ENCODE results near the gene ERGIC3. TPM values are rescaled to one million over a fixed set of nuclear protein-coding genes. Genes with fewer than 3 reads are reported as not detected.

Gene ERGIC3
- polyA plus RNA-seq, 3 donors = 144 to 189 (median 163) TPM

- 88 to 92% (median 88%) methylated on average over 12 of the region's 12 CpGs for WGBS, 3 donors
- H3K27ac ChIP-seq (ENCODE audit: low read depth, low read length) = no peak overlapping the region
These were observed 41.0 kb downstream of the ERGIC3 start for GRCh38 chr20:35582741-35583404.

- H3K27ac ChIP-seq (ENCODE audit: low read depth, low read length) = no peak overlapping the region
- WGBS, 3 donors = 90 to 94% (median 93%) methylated on average over 18 of the region's 18 CpGs
These were observed 42.0 kb downstream of the ERGIC3 start for GRCh38 chr20:35583636-35584560.

DNA sequence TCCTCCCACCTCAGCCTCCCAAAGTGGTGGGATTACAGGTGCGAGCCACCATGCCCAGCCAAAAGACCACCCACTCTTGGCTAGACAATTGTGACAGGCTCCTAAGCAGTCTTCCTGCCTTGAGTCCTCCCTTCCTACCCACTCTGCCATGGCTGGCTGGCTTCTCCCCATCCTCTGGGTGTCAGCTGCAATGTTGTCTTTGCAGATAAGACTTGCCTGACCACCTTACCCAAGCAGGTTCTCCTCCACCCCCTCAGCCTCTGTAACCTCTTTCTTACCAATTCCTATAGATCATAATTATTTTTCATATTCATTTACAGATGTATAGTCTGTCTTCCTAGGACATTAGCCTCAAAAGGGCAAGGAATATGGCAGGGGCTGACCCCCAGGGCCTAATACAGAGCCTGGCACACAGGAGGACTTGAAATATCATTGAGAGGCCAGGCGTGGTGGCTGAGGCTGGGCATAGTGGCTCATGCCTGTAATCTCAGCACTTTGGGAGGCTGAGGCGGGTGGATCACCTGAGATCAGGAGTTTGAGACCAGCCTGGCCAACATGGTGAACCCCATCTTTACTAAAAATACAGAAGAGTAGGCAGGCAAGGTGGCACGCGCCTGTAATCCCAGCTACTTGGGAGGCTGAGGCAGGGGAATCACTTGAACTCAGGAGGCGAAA lies 45.0 kb downstream of the ERGIC3 start:
- WGBS, 3 donors = 93 to 98% (median 93%) methylated on average over 6 of the region's 6 CpGs
- no peak overlapping the region for H3K27ac ChIP-seq (ENCODE audit: low read depth, low read length)

DNA sequence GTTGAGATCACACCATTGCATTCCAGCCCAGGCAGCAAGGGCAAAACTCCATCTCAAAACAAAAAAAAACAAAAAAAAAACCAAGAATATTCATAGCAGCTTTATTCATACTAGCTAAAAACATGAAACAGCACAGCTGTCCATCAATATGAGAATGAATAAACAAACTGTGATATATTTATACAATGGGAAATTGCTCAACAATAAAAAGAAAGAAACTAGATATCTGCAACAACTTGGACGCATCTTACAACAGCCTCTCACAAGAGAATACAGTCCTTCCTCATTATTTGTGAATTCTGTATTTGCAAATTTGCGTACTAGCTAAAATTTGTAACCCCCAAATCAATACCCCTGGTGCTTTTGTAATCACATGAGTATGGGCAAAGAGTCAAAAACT lies 45.6 kb downstream of the ERGIC3 start:
- WGBS, 3 donors = 63 to 75% (median 64%) methylated on average over 2 of the region's 2 CpGs
- H3K27ac ChIP-seq (ENCODE audit: low read depth, low read length) = no peak overlapping the region

DNA sequence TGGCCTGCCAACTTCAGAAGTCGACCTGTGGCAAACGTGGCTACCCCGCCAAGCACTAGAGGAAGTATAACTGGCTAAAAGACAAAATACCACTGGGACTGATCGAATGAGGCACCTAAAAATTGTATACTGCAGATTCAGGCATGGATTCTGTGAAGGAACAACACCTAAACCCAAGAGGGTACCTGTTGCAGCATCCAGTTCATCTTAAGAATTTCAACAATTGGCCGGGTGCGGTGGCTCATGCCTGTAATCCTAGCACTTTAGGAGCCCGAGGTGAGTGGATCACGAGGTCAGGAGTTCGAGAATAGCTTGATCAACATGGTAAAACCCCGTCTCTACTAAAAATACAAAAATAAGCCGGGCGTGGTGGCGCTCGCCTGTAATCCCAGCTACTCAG lies 46.5 kb downstream of the ERGIC3 start:
- no peak overlapping the region for H3K27ac ChIP-seq (ENCODE audit: low read depth, low read length)
- 89 to 91% (median 89%) methylated on average over 14 of the region's 14 CpGs for WGBS, 3 donors

DNA sequence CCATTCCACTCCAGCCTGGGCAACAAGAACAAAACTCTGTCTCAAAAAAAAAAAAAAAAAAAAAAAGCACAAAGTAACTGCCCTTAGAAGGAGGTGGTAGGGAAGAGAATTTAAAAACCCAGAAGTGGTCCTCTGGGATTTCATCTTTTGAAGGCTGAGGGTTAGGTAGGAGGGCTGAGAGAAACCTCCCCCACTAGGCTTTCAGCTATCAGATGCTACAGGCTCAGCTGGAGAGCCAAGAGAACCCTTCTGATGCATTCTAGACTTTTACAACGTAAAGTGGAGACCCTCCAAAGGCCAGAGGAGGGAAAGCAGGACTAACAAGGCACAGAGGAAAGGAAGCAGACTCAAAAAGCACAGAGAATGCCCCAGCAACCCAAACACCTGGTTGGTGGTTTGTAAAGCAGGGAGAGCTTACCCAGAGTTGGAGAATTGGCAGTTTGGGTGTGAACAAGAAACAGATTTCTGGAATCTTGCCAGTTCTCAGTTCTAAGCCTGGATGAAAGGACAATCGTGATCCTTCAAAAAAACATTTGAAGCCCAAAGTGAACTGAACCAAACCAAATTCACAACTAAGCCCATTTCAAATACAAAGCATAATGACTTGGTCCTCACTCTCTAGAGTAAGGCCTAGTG lies 50.6 kb downstream of the ERGIC3 start:
- H3K27ac ChIP-seq (ENCODE audit: low read depth, low read length) = no peak overlapping the region
- WGBS, 3 donors = 19 to 39% (median 33%) methylated on average over 2 of the region's 2 CpGs

DNA sequence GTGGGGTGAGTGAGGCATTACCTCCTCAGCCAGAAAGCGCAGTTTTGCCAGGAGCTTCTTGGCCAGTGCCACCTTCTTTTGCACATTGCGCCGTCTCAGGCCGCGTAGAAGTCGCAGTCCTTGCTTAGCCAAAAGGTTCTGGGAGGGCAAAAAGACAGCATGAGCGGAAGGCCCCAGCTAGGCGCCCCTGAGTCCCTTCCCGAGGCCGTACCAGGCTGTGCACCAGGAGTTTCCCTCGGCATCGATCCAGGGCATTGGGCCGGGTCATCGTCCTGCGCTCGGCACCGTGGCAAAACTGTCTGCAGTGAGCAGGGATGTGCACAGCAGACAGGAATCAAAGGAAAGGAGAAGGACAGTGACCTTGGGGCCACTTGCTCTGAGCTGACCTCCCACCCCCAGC lies 53.6 kb downstream of the ERGIC3 start:
- WGBS, 3 donors = 92 to 93% (median 93%) methylated on average over 17 of the region's 17 CpGs
- H3K27ac ChIP-seq (ENCODE audit: low read depth, low read length) = no peak overlapping the region

DNA sequence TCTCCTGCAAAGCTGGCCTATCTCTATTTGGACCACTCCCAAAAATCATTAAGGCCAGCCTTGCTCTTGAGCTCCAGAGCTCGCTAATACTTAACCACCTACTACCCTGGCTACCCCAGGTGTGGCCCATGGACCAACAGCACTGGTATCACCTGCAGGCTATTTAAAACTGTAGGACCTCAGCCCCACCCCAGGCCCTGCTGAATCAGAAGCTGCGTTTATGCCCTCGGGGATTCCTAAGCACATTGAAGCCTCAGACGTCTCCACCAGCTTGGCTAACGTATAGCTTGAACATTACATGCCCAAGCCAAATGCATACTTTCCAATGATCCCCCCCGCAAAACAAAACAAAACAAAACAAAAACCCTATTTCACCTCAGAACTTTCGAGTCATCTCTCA lies 54.0 kb downstream of the ERGIC3 start:
- H3K27ac ChIP-seq (ENCODE audit: low read depth, low read length) = no peak overlapping the region
- WGBS, 3 donors = 68 to 78% (median 77%) methylated on average over 7 of the region's 7 CpGs

DNA sequence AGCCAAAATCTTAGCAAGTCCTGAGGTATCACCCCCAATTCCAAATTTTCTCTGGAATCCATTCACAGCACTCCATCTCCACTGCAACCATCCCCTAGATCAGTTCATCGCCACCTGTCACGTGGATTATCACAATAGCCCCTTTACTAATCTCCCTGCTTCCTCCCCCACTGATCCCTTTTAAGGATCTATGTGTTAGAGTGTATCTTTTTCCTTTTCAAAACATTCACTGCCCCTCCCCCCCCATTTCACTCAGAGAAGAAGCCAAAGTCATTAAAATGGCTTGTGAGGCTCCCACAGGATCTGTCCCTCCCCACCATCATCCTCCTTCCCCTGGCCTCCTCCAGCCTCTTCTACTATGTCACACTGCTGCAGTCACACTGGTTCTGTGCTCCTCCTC lies 55.3 kb downstream of the ERGIC3 start:
- no peak overlapping the region for H3K27ac ChIP-seq (ENCODE audit: low read depth, low read length)
- WGBS, 3 donors = 83 to 91% (median 86%) methylated on average over 2 of the region's 2 CpGs

- H3K27ac ChIP-seq (ENCODE audit: low read depth, low read length) = no peak overlapping the region
- WGBS, 3 donors = 29 to 71% (median 69%) methylated on average over 7 of the region's 7 CpGs
These were observed 56.6 kb downstream of the ERGIC3 start for GRCh38 chr20:35598476-35598875.

DNA sequence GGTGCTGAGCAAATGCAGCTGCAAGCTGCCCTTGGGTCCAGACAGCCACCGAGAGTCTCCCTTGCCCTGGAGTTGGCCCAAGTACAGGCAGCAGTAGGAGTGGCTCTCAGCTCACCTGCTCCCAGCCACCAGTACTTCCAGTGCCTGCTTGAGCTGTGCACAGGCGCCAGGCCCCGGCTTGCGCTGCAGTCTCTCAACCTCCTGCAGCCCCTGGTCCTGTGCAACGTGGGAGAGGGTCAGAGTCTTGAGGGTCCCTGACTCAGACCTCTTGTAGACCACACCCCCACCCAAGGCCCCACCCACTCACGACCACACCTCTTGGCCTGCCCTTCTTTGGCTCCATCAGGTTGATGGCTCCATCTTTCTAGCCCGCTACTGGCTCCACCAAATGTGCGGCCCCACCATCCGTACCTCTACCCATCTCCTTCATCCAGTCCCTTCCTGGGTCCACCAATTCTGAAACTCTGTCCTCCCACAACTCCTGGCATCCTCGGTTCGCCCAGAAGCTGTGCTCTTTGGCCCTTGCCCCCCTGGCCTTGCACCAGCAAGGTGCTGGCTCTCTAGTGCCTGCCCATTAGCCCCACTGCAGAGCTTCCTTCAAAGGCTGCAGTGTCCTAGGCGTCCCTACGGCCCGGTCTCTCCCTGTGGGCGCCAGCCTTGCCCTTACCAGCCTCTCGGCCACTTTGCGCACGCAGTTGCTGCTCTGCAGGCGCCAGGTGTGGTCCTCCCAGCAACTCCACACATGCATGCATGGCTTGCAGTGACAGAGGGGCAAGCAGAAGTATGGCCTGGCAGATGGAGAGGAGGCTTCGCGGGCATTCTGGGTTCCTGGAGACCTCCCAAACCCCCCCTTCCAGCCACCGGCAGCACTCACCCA lies 57.3 kb downstream of the ERGIC3 start:
- no peak overlapping the region for H3K27ac ChIP-seq (ENCODE audit: low read depth, low read length)

DNA sequence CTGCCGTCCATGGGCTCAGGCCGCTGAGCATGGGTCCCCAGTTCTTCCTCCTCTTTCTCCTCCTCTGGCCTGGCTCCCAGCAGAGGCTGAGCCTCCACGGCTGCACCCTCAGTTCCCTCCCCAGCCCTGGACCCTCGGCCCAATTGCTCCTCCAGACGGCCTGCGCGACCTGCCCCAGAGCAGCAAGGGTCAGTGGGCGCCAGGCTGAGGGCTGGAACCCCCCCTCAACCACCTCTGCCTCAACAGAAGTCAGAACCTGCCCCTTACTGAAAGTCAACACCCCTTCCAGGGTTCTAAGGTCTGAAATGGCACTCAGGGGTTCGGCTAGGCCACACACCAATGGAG lies 57.9 kb downstream of the ERGIC3 start:
- WGBS, 3 donors = 93 to 97% (median 94%) methylated on average over 9 of the region's 9 CpGs

More for the DNA sequence above, 57.3 kb downstream of the ERGIC3 start:
- 77 to 85% (median 84%) methylated on average over 22 of the region's 22 CpGs for WGBS, 3 donors

GRCh38 chr20:35600176-35600992 lies 58.5 kb downstream of the ERGIC3 start:
- H3K27ac ChIP-seq (ENCODE audit: low read depth, low read length) = no peak overlapping the region
- WGBS, 3 donors = 24 to 38% (median 31%) methylated on average over 34 of the region's 34 CpGs

More for the DNA sequence above, 57.9 kb downstream of the ERGIC3 start:
- H3K27ac ChIP-seq (ENCODE audit: low read depth, low read length) = no peak overlapping the region

DNA sequence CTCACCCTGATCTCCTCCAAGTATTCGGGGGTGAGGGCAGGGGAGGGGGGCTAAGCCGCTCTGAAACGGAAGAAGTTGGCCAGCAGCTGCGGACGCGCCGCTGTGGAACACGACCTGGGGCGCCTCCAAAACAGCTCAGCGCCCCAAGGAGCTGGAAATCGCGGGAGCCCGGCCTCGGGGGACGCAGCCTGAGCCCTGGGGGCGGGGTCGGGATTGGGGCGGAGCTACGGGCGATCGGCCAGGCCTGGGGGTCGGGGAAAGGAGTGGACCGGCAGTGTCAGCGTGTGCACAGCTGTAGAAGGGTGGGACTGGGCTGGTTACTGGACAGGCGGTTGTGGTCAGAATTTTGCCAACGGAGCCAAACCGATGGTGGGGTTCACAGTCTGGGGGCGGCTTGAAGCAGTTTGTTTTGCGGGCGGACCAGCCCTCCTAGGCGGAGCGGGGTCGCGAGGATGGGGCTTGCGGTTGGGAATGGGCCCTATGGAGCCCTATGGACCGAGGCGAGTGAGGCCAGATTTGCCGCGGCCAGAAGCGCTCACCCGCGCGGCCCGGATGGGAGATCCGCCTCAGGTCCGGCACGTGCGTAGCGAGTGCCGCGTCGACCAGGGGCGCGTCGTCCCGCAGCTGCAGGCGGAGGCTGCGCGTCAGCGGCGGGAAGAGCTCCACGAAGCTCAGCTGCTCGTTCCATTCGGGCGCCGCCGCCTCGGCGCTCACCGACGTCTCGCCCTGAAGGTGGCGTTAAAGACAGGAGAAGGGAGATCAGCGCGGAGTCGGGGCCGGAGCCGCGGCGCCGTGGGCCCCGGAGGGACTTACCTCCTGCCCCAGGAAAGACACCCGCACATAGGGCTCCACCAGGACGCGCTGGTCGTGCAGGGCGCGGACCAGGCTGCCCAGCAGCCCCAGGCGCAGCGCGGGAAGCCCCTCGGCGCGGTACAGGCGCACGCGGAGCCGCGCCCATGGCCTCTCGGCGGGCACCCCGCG lies 59.4 kb downstream of the ERGIC3 start:
- no peak overlapping the region for H3K27ac ChIP-seq (ENCODE audit: low read depth, low read length)
- 1% methylated on average over 87 to 103 of the region's 103 CpGs for WGBS, 3 donors

DNA sequence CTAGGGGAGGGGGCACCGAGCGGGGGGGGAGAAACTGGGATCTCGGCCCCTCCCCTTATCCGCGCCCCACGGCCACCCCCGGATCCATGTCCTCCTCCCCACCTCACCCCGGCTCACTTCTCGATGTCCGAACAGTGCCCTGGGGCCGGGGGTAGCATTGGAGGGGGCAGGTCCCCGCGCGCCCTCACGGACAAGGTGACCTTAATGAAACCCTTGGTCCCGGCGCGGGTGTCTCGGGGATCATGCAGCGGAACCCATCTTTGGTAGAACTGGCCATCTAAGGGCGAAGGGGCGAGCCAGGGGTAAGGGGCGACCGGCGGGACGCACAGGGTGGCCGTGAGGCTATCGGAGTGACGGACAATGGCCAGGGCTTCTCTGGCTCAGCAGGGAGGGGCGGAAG lies 60.1 kb downstream of the ERGIC3 start:
- no peak overlapping the region for H3K27ac ChIP-seq (ENCODE audit: low read depth, low read length)
- 25 to 27% (median 26%) methylated on average over 24 to 30 of the region's 30 CpGs for WGBS, 3 donors
